ENCODE results near the gene SMIM8.

GRCh38 chr6:87333591-87334181, 11.3 kb downstream of the SMIM8 start:
- TF ChIP-seq, protein P1, sequence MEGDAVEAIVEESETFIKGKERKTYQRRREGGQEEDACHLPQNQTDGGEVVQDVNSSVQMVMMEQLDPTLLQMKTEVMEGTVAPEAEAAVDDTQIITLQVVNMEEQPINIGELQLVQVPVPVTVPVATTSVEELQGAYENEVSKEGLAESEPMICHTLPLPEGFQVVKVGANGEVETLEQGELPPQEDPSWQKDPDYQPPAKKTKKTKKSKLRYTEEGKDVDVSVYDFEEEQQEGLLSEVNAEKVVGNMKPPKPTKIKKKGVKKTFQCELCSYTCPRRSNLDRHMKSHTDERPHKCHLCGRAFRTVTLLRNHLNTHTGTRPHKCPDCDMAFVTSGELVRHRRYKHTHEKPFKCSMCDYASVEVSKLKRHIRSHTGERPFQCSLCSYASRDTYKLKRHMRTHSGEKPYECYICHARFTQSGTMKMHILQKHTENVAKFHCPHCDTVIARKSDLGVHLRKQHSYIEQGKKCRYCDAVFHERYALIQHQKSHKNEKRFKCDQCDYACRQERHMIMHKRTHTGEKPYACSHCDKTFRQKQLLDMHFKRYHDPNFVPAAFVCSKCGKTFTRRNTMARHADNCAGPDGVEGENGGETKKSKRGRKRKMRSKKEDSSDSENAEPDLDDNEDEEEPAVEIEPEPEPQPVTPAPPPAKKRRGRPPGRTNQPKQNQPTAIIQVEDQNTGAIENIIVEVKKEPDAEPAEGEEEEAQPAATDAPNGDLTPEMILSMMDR (IDR thresholded peaks at IDR 0.05), result no peak
- TF ChIP-seq POLR2AphosphoS5 (IDR thresholded peaks at IDR 0.05) (no peak), POLR2A (IDR thresholded peaks at IDR 0.05) (no peak)
